DND-41 (cell line): ENCODE data around the gene CYP1B1.

ENCODE experiments used
- EZH2 ChIP-seq: IDR thresholded peaks from 3 replicates; pipeline ENCODE4 v1.6.1; 2012; ENCODE audit warnings: borderline replicate concordance, low read depth, mild to moderate bottlenecking, moderate library complexity, low read length, inconsistent platforms; ENCODE audit not compliant: severe bottlenecking
- TF ChIP-seq, protein P1 (sequence below): IDR thresholded peaks from 2 replicates; pipeline ENCODE4 v1.5.1; 2012; ENCODE audit warnings: borderline replicate concordance, low read length, moderate library complexity, mild to moderate bottlenecking; ENCODE audit not compliant: poor library complexity, severe bottlenecking; ENCODE audit errors: extremely low read depth

- TF ChIP-seq, protein P1, sequence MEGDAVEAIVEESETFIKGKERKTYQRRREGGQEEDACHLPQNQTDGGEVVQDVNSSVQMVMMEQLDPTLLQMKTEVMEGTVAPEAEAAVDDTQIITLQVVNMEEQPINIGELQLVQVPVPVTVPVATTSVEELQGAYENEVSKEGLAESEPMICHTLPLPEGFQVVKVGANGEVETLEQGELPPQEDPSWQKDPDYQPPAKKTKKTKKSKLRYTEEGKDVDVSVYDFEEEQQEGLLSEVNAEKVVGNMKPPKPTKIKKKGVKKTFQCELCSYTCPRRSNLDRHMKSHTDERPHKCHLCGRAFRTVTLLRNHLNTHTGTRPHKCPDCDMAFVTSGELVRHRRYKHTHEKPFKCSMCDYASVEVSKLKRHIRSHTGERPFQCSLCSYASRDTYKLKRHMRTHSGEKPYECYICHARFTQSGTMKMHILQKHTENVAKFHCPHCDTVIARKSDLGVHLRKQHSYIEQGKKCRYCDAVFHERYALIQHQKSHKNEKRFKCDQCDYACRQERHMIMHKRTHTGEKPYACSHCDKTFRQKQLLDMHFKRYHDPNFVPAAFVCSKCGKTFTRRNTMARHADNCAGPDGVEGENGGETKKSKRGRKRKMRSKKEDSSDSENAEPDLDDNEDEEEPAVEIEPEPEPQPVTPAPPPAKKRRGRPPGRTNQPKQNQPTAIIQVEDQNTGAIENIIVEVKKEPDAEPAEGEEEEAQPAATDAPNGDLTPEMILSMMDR: no peak
- TF ChIP-seq EZH2: no peak
These were observed 30.1 kb downstream of the CYP1B1 start for GRCh38 chr2:38045811-38046210.
